ENCODE results near the gene WNT7B.

Gene WNT7B

DNA sequence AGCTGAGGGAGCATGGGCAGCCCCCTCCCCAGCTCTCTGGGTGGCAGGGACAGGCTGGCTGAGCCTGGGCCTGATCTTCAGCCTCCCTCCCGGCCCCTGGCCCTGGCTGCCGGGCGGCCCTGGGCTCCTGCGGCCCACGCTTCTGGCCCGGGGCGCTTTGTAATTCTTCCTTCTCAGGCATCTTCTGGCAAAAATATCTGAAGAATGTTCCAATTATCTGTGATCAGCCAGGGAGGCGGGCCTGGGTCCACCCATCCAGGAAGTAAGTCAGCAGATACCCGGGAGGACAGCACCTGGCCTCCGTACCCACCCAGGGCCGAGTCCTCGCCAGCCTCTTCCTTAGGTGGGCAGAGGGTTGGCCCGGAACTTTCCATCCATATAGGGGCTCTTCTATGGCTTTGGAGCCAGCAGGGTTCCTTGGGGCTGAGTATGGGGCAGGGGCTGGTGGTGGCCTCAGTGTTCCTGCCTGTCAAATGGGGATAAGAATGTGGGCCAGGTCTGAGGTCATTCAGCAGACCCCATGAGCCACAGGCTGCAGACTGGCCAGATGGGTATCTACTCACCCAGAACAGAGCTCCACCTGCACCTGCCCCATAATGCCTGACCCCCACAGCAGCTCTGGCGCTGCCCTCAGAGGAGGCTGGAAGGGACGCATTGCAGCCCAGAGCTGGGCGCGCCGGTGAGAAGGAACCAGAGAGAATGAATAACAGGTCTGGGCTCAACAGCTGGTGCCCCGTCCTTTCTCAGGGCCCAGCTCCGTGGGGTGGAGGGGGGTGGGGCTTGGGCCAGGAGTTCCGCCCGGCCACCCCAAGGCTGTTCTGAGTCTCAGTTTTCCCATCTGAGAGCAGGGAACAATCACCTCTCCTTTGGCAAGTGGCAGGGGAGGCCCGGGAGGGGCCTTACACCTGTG, 16.2 kb downstream of the WNT7B start:
- peaks cover 44% of the 10 kb centered on the region; the same call in 1 of the 2 replicates for H3K79me2 ChIP-seq (ENCODE audit: insufficient read depth, low read length)

DNA sequence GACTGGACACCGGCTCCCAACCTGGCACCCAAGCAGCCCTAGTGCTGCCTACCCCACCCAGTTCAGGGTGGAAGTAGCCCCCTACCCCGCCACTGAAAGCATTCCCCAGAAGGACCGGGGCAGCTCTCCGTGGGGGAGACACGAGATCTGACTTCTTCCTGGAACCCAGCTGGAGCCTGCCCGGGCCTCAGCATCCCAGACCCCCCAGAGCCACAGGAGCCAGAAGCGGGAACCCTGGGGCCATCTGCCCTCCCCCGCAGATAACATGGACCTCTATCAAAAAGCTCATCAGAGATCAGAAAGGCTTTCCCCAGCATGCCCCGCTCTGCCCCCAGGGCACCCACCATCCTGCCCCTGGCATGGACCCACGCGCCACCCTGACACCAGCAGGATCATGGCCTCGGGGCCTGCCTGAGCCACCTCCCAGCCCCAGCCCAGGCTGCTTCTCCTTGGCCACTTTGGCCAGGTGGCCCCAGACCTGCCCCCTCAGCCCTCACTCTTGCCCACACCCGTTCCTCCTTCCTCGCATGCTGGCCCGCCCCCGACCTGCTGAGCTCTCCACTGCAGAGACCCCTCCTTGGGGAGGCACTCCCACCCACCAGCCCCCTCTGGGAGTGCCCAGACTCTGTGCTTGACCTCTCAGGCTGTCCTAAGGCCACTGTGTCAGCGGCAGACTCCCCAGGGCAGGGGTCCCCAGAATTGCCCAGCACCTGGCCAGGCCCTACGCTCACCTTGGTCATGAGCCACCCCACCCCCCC, 17.1 kb downstream of the WNT7B start:
- TF ChIP-seq EZH2phosphoT487 (IDR thresholded peaks at IDR 0.05; ENCODE audit: borderline replicate concordance) (no peak), CTCF (conservative IDR thresholded peaks at IDR 0.05; ENCODE audit: low read length) (no peak)
- Histone ChIP-seq H3K9me2 (replicated peaks; ENCODE audit: low read depth, low read length) (no peaks in the 10 kb centered on the region), H3K4me1 (ENCODE audit: insufficient read depth, low read length, poor library complexity, severe bottlenecking) (no peaks in the 10 kb centered on the region), H3K4me2 (ENCODE audit: low read depth, low read length, poor library complexity, severe bottlenecking) (no peak overlapping the region), H3K9ac (ENCODE audit: low read depth, low read length, poor library complexity, severe bottlenecking) (no peak overlapping the region), H3K27me3 (ENCODE audit: insufficient read depth, low read length, poor library complexity, severe bottlenecking) (no peaks in the 10 kb centered on the region), H3K9me3 (ENCODE audit: insufficient read depth, low read depth, low read length) (no peaks in the 10 kb centered on the region), H3K4me3 (ENCODE audit: low read length, poor library complexity, severe bottlenecking) (no peak overlapping the region), H3K79me2 (ENCODE audit: insufficient read depth, low read length) (peaks cover 44% of the 10 kb centered on the region; the same call in 1 of the 2 replicates), H3K36me3 (ENCODE audit: insufficient read depth, low read length) (no peaks in the 10 kb centered on the region), H2AFZ (ENCODE audit: low read length) (no peak overlapping the region), H3F3A (ENCODE audit: low read depth) (no peaks in the 10 kb centered on the region), H4K20me1 (ENCODE audit: insufficient read depth, low read length, poor library complexity, severe bottlenecking) (no peaks in the 10 kb centered on the region)

More for the DNA sequence above, 16.2 kb downstream of the WNT7B start:
- TF ChIP-seq EZH2phosphoT487 (IDR thresholded peaks at IDR 0.05; ENCODE audit: borderline replicate concordance) (no peak), CTCF (conservative IDR thresholded peaks at IDR 0.05; ENCODE audit: low read length) (no peak)
- Histone ChIP-seq H3K27me3 (ENCODE audit: insufficient read depth, low read length, poor library complexity, severe bottlenecking) (no peaks in the 10 kb centered on the region), H4K20me1 (ENCODE audit: insufficient read depth, low read length, poor library complexity, severe bottlenecking) (no peaks in the 10 kb centered on the region), H3K4me2 (ENCODE audit: low read depth, low read length, poor library complexity, severe bottlenecking) (no peak overlapping the region), H3K36me3 (ENCODE audit: insufficient read depth, low read length) (no peaks in the 10 kb centered on the region), H2AFZ (ENCODE audit: low read length) (no peak overlapping the region), H3K9ac (ENCODE audit: low read depth, low read length, poor library complexity, severe bottlenecking) (no peak overlapping the region), H3F3A (ENCODE audit: low read depth) (no peaks in the 10 kb centered on the region), H3K9me3 (ENCODE audit: insufficient read depth, low read depth, low read length) (no peaks in the 10 kb centered on the region), H3K4me1 (ENCODE audit: insufficient read depth, low read length, poor library complexity, severe bottlenecking) (no peaks in the 10 kb centered on the region), H3K4me3 (ENCODE audit: low read length, poor library complexity, severe bottlenecking) (no peak overlapping the region), H3K9me2 (replicated peaks; ENCODE audit: low read depth, low read length) (no peaks in the 10 kb centered on the region)

- TF ChIP-seq EZH2phosphoT487 (IDR thresholded peaks at IDR 0.05; ENCODE audit: borderline replicate concordance) (no peak), CTCF (conservative IDR thresholded peaks at IDR 0.05; ENCODE audit: low read length) (no peak)
- no peaks in the 10 kb centered on the region for H3K4me1 ChIP-seq (ENCODE audit: insufficient read depth, low read length, poor library complexity, severe bottlenecking)
- H4K20me1 ChIP-seq (ENCODE audit: insufficient read depth, low read length, poor library complexity, severe bottlenecking): no peaks in the 10 kb centered on the region
- H3K4me2 ChIP-seq (ENCODE audit: low read depth, low read length, poor library complexity, severe bottlenecking): no peak overlapping the region
- no peaks in the 10 kb centered on the region for H3K27me3 ChIP-seq (ENCODE audit: insufficient read depth, low read length, poor library complexity, severe bottlenecking)
- H2AFZ ChIP-seq (ENCODE audit: low read length): no peak overlapping the region
- no peaks in the 10 kb centered on the region for H3F3A ChIP-seq (ENCODE audit: low read depth)
- no peak overlapping the region for H3K9ac ChIP-seq (ENCODE audit: low read depth, low read length, poor library complexity, severe bottlenecking)
- no peaks in the 10 kb centered on the region for H3K9me2 ChIP-seq (replicated peaks; ENCODE audit: low read depth, low read length)
- H3K9me3 ChIP-seq (ENCODE audit: insufficient read depth, low read depth, low read length): no peaks in the 10 kb centered on the region
- peaks cover 44% of the 10 kb centered on the region; the same call in 1 of the 2 replicates for H3K79me2 ChIP-seq (ENCODE audit: insufficient read depth, low read length)
- H3K4me3 ChIP-seq (ENCODE audit: low read length, poor library complexity, severe bottlenecking): no peak overlapping the region
- no peaks in the 10 kb centered on the region for H3K36me3 ChIP-seq (ENCODE audit: insufficient read depth, low read length)
Observed at GRCh38 chr22:45958971-45959370, 18.0 kb downstream of the WNT7B start.

All from Loucy (cell line).